Psoas muscle (tissue), 8 donors: ENCODE measurements around the gene TM9SF2. TPM values are rescaled to one million over a fixed set of nuclear protein-coding genes. Genes with fewer than 3 reads are reported as not detected.

Experiments used
- ATAC-seq, 4 donors: fragments of 200-7000 bp; cut with Tn5 transposase; one replicate each; pipeline ENCODE4 v1.9.1; 2020; ENCODE audit warnings: moderate library complexity in 3 of 4, mild to moderate bottlenecking in 2 of 4
- DNase-seq, 2 donors: peaks; one replicate each; pipeline ENCODE4 v3.0.0-alpha.2; 2020
- H3K27ac ChIP-seq: fragments of 200-600 bp; one replicate; pipeline ENCODE4 v1.8.0; 2022
- H3K27me3 ChIP-seq, 3 donors: fragments of 200-600 bp in 1 of 3; one replicate each; pipeline versions ENCODE4 v1.6.1 to v1.8.0; 2013 to 2022; ENCODE audit warnings: low read length in 2 of 3, mild to moderate bottlenecking in 2 of 3, moderate library complexity in 1 of 3; ENCODE audit not compliant: insufficient read depth in 3 of 3
- H3K36me3 ChIP-seq, 2 donors: fragments of 200-600 bp in 1 of 2; one replicate each; pipeline versions ENCODE4 v1.6.1 to v1.8.0; 2013 to 2022; ENCODE audit warnings: low read depth in 1 of 2, mild to moderate bottlenecking in 1 of 2, moderate library complexity in 1 of 2; ENCODE audit not compliant: insufficient read depth in 1 of 2
- H3K4me1 ChIP-seq: fragments of 200-600 bp; one replicate; pipeline ENCODE4 v1.8.0; 2022
- H3K4me3 ChIP-seq: fragments of 200-600 bp; one replicate; pipeline ENCODE4 v1.8.0; 2022; ENCODE audit warnings: mild to moderate bottlenecking
- H3K9me3 ChIP-seq: fragments of 200-600 bp; one replicate; pipeline ENCODE4 v1.8.0; 2022
- WGBS, 3 donors: extraction: QIAGEN DNeasy Blood & Tissue Kit; methylation state at CpG; one replicate each; pipeline versions ENCODE4 v1.1.6 to v1.1.7; 2013; 5-methylcytosine and 5-hydroxymethylcytosine counted together
- intact Hi-C, 2 donors: fragments of 100-400 bp; cut with DNase I; formaldehyde crosslinking; loops; one replicate each; pipeline versions ENCODE4 v1.11.0 to v1.14.2; 2022
- polyA plus RNA-seq, 3 donors: library from polyadenylated mRNA; stranded (reverse); fragments of 200-250 nt; gene quantifications; one replicate each; pipeline ENCODE4 v1.2.3, GENCODE V29; 2013
- total RNA-seq, 4 donors: library from RNA; stranded (reverse); fragmentation: NEBNext Ultra II Directional in 2 of 4; extraction: Animal tissue kit (Norgen Biotek cat#: 25700) in 2 of 4; gene quantifications; one replicate each; pipeline versions ENCODE4 v1.2.1 to v1.2.4, GENCODE V29; 2021 to 2023
- TF ChIP-seq, protein P1 (sequence below): fragments of 200-600 bp; IDR thresholded peaks from one replicate; pipeline ENCODE4 v1.8.0; 2022; ENCODE audit warnings: antibody characterized with exemption
- donor health status: healthy with polysubstance abuse.
- donor health status: DM: no; HTN: no; CAD: no; lungs with moderate emphysema.
- donor health status: Bipolar disorder and iron deficiency.
- donor health status: healthy.
- donor health status: DM: yes; HTN: yes; CAD: no.
- donor health status: DM: no; HTN: no; CAD: no.
- donor health status: DM: no; HTN: no; CAD: no.
- donor health status: DM: yes; HTN: yes; CAD: no.

The TM9SF2 gene
- total and polyA plus RNA-seq, 7 donors = 28.5 to 58.6 (median 42.3) TPM

DNA sequence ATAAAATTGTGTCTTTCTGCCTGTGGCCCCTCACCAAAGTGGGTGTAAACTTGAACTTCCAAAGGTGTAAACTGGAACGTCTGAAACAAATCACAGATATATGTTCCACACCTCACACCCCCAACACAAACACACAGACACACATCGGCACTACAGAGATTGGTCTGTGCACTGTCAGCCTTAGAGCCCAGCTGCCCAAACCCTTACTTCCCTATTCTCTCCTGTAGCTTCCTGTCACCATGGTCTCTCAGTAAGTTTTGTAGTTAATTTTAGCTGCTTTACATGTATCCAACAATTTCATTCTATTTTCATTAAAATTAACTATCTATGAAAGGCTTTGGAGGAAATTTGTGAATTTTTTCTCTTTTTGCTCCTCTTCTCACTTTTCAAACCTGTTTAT is 5.4 kb downstream of the TM9SF2 start:
- no peak overlapping the region for H3K27ac ChIP-seq
- H3K9me3 ChIP-seq = no peaks in the 10 kb centered on the region
- ATAC-seq (peak in 1 of 4 donors; percentile 25), DNase-seq (no peak)
- intact Hi-C loops = loop anchor here in 1 of 2 donors (5.0 kb wide), 1 partner anchor 64 kb away; no protein-coding TSS in a partner anchor
- 52 to 60% (median 53%) methylated on average over 2 of the region's 2 CpGs for WGBS, 3 donors
- H3K4me3 ChIP-seq = peak overlapping the region; percentile 20
- no peaks in the 10 kb centered on the region for H3K27me3 ChIP-seq
- H3K4me1 ChIP-seq = peaks cover 79% of the 10 kb centered on the region
- TF ChIP-seq, protein P1, sequence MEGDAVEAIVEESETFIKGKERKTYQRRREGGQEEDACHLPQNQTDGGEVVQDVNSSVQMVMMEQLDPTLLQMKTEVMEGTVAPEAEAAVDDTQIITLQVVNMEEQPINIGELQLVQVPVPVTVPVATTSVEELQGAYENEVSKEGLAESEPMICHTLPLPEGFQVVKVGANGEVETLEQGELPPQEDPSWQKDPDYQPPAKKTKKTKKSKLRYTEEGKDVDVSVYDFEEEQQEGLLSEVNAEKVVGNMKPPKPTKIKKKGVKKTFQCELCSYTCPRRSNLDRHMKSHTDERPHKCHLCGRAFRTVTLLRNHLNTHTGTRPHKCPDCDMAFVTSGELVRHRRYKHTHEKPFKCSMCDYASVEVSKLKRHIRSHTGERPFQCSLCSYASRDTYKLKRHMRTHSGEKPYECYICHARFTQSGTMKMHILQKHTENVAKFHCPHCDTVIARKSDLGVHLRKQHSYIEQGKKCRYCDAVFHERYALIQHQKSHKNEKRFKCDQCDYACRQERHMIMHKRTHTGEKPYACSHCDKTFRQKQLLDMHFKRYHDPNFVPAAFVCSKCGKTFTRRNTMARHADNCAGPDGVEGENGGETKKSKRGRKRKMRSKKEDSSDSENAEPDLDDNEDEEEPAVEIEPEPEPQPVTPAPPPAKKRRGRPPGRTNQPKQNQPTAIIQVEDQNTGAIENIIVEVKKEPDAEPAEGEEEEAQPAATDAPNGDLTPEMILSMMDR = no peak
- H3K36me3 ChIP-seq = peaks cover 0 to 9% of the 10 kb centered on the region in 2 donors

DNA sequence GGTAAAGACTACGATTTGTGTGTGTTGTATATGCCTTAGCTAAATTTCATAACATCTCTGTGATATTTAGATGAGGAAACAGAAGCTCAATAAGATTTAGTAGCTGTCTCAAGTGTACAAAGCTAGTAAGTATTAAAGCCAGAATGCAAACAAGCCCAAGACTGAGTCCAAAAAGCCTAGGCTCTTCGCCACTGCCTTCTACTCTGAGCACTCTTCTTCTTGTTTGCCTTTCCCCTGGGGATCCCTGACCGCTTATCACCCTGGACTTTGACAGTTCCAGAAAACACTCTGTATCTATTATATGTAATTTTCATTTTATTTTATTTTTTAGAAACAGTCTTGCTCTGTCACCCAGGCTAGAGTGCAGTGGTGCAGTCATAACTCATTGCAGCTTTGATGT is 5.8 kb downstream of the TM9SF2 start:
- DNase-seq (no peak), ATAC-seq (no peak)
- peak overlapping the region; percentile 20 for H3K4me3 ChIP-seq
- no peaks in the 10 kb centered on the region for H3K27me3 ChIP-seq
- 72 to 84% (median 83%) methylated on average over 3 of the region's 3 CpGs for WGBS, 3 donors
- H3K27ac ChIP-seq = no peak overlapping the region
- TF ChIP-seq, protein P1 = no peak
- H3K9me3 ChIP-seq = no peaks in the 10 kb centered on the region
- H3K4me1 ChIP-seq = peaks cover 79% of the 10 kb centered on the region
- peaks cover 0 to 9% of the 10 kb centered on the region in 2 donors for H3K36me3 ChIP-seq
- intact Hi-C loops = loop anchor here in 1 of 2 donors (5.0 kb wide), 1 partner anchor 65 kb away; no protein-coding TSS in a partner anchor

DNA sequence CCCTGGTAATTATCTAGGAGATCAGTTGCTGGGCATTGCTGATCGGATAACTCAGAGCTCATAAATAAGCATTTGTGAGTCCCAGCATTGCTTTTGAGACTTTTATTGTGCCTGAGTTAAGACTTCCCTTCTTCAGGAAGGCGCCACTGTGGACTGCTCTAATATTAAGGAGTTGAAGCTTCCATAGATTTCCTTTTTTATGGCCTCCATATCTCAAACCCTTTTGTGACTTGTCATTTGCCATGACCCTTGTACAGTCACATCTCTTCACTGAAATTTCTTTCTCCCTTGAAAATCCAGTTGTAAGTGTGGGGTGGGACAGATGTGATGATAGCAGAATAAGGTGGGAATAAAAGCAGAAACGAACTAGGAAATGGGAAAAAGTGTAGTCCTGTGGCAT is 6.3 kb downstream of the TM9SF2 start:
- TF ChIP-seq, protein P1 = no peak

GRCh38 chr13:99507986-99508385 is 6.7 kb downstream of the TM9SF2 start:
- Histone ChIP-seq H3K4me3 (no peak overlapping the region), H3K27me3 (no peaks in the 10 kb centered on the region), H3K4me1 (peaks cover 79% of the 10 kb centered on the region), H3K27ac (no peak overlapping the region), H3K9me3 (no peaks in the 10 kb centered on the region), H3K36me3 (peaks cover 0 to 9% of the 10 kb centered on the region in 2 donors)
- ATAC-seq (no peak), DNase-seq (no peak)
- intact Hi-C loops = loop anchor here in 1 of 2 donors (5.0 kb wide), 1 partner anchor 66 kb away; no protein-coding TSS in a partner anchor
- TF ChIP-seq, protein P1 = no peak

More for the DNA sequence above, 6.3 kb downstream of the TM9SF2 start:
- Histone ChIP-seq H3K4me3 (no peak overlapping the region), H3K9me3 (no peaks in the 10 kb centered on the region), H3K27me3 (no peaks in the 10 kb centered on the region), H3K27ac (no peak overlapping the region), H3K4me1 (peaks cover 79% of the 10 kb centered on the region), H3K36me3 (peaks cover 0 to 9% of the 10 kb centered on the region in 2 donors)
- 80 to 86% (median 83%) methylated on average over 3 of the region's 3 CpGs for WGBS, 3 donors
- ATAC-seq = no peak
- no peak for DNase-seq
- intact Hi-C loops = loop anchor here in 1 of 2 donors (5.0 kb wide), 1 partner anchor 65 kb away; no protein-coding TSS in a partner anchor

GRCh38 chr13:99509479-99509878 is 8.2 kb downstream of the TM9SF2 start:
- no peaks in the 10 kb centered on the region for H3K9me3 ChIP-seq
- H3K4me1 ChIP-seq = peaks cover 68% of the 10 kb centered on the region
- H3K4me3 ChIP-seq = no peak overlapping the region
- H3K27me3 ChIP-seq = no peaks in the 10 kb centered on the region
- TF ChIP-seq, protein P1 = no peak
- peaks cover 0 to 9% of the 10 kb centered on the region in 2 donors for H3K36me3 ChIP-seq
- WGBS, 3 donors = 76 to 95% (median 79%) methylated on average over 4 of the region's 4 CpGs
- intact Hi-C loops = loop anchor here in 1 of 2 donors (5.0 kb wide), 1 partner anchor 67 kb away; no protein-coding TSS in a partner anchor
- ATAC-seq = no peak
- no peak for DNase-seq
- no peak overlapping the region for H3K27ac ChIP-seq
